MCF 10A (cell line): ENCODE measurements around the gene DYRK4. TPM values are rescaled to one million over a fixed set of nuclear protein-coding genes. Genes with fewer than 3 reads are reported as not detected.

Experiments
- BruUV-seq: library from RNA; stranded (reverse); fragments of 400-500 nt; replicated peaks from 2 replicates; lab custom pipeline; 2021; lab: Mats Ljungman, UMichigan
- CTCF ChIA-PET: fragments of 300-600 bp; sonication (Branson Sonifier 250); formaldehyde crosslinking; extraction: SDS; loops from one replicate; lab custom pipeline; 2021; ENCODE audit warnings: antibody characterized with exemption, inconsistent platforms; lab: Yijun Ruan, JAX
- POLR2A ChIA-PET: fragments of 300-600, 350-650 bp; sonication (Branson Sonifier 250); formaldehyde crosslinking; extraction: SDS; loops from one replicate; lab custom pipeline; 2020; ENCODE audit warnings: antibody characterized with exemption, inconsistent platforms; lab: Yijun Ruan, JAX
- DNase-seq: peaks from one replicate; pipeline ENCODE4 v3.0.0-alpha.2; 2018; ENCODE audit not compliant: unreplicated experiment
- H3K27ac Mint-ChIP-seq: one replicate; pipeline ENCODE4 v1.8.0; 2022; ENCODE audit warnings: mild to moderate bottlenecking, low read depth, mixed read lengths; ENCODE audit not compliant: unreplicated experiment
- H3K27me3 Mint-ChIP-seq: one replicate; pipeline ENCODE4 v1.8.0; 2022; ENCODE audit warnings: mixed read lengths; ENCODE audit not compliant: insufficient read depth, unreplicated experiment
- H3K36me3 Mint-ChIP-seq: one replicate; pipeline ENCODE4 v1.8.0; 2022; ENCODE audit warnings: mild to moderate bottlenecking, moderate library complexity, mixed read lengths; ENCODE audit not compliant: insufficient read depth, unreplicated experiment
- H3K4me1 Mint-ChIP-seq: one replicate; pipeline ENCODE4 v1.8.0; 2022; ENCODE audit warnings: mixed read lengths; ENCODE audit not compliant: insufficient read depth, unreplicated experiment
- H3K4me3 Mint-ChIP-seq: one replicate; pipeline ENCODE4 v1.8.0; 2022; ENCODE audit warnings: mild to moderate bottlenecking, moderate library complexity, mixed read lengths; ENCODE audit not compliant: unreplicated experiment
- H3K9me3 Mint-ChIP-seq: one replicate; pipeline ENCODE4 v1.8.0; 2022; ENCODE audit warnings: mixed read lengths; ENCODE audit not compliant: unreplicated experiment
- CTCF ChIP-seq: fragments of 200-600 bp; IDR thresholded peaks from one replicate; pipeline ENCODE4 v1.8.0; 2022; ENCODE audit warnings: antibody characterized with exemption, mild to moderate bottlenecking; ENCODE audit not compliant: unreplicated experiment
- intact Hi-C: fragments of 100-400 bp; cut with micrococcal nuclease; formaldehyde crosslinking; loops from 2 replicates; pipeline ENCODE4 v1.14.1; 2022
- total RNA-seq: library from RNA; stranded (reverse); gene quantifications from 2 replicates; pipeline ENCODE4 v1.2.3, GENCODE V29; 2022

The DYRK4 gene
- total RNA-seq, 1 experiment from 2014 or later = 77.9 TPM

- DNase-seq = no peak
- POLR2A ChIA-PET = interaction anchor here (0.7 to 1.5 kb wide), 2 partner anchors 12 to 114 kb away, joined by 3 to 6 read pairs; no protein-coding TSS in a partner anchor
- Mint-ChIP-seq H3K36me3 (no peaks in the 10 kb centered on the region), H3K27me3 (no peaks in the 10 kb centered on the region), H3K9me3 (no peaks in the 10 kb centered on the region), H3K4me1 (peaks cover 23% of the 10 kb centered on the region), H3K27ac (no peak overlapping the region), H3K4me3 (no peak overlapping the region)
- intact Hi-C loops = no loop called here
- no TSS peak for BruUV-seq
- TF ChIP-seq CTCF = no peak
- CTCF ChIA-PET = interaction anchor here (0.6 to 1.9 kb wide), 4 partner anchors 114 to 219 kb away, joined by 3 to 9 read pairs (median 4); no protein-coding TSS in a partner anchor
Measured at GRCh38 chr12:4540638-4541037, 21.4 kb upstream of the DYRK4 start.

GRCh38 chr12:4545195-4545594, 16.8 kb upstream of the DYRK4 start:
- no peak overlapping the region for H3K4me3 Mint-ChIP-seq
- H3K4me1 Mint-ChIP-seq = peaks cover 6% of the 10 kb centered on the region
- TF ChIP-seq CTCF = no peak
- H3K36me3 Mint-ChIP-seq = no peaks in the 10 kb centered on the region
- BruUV-seq = no TSS peak
- no peak overlapping the region for H3K27ac Mint-ChIP-seq
- DNase-seq = no peak
- ChIA-PET CTCF (interaction anchor here (1.0 to 1.8 kb wide), 2 partner anchors 11 to 213 kb away, joined by 3 to 8 read pairs; no protein-coding TSS in a partner anchor), POLR2A (no interaction called here)
- intact Hi-C loops = no loop called here
- H3K27me3 Mint-ChIP-seq = no peaks in the 10 kb centered on the region
- H3K9me3 Mint-ChIP-seq = no peaks in the 10 kb centered on the region

- intact Hi-C loops = no loop called here
- DNase-seq = no peak
- H3K4me3 Mint-ChIP-seq = no peak overlapping the region
- H3K27me3 Mint-ChIP-seq = no peaks in the 10 kb centered on the region
- no peak for TF ChIP-seq CTCF
- H3K36me3 Mint-ChIP-seq = peaks cover 9% of the 10 kb centered on the region
- no peak overlapping the region for H3K27ac Mint-ChIP-seq
- H3K4me1 Mint-ChIP-seq = peaks cover 5% of the 10 kb centered on the region
- POLR2A ChIA-PET = interaction anchor here (1.5 to 1.7 kb wide), 2 partner anchors 11 to 14 kb away, joined by 4 to 6 read pairs; partner anchors contain the start of gene RAD51AP1
- no peaks in the 10 kb centered on the region for H3K9me3 Mint-ChIP-seq
- CTCF ChIA-PET = interaction anchor here (1.9 kb wide), 1 partner anchor 206 kb away, joined by 10 read pairs; no protein-coding TSS in a partner anchor
- no TSS peak for BruUV-seq
Measured at GRCh38 chr12:4552191-4552590, 9.8 kb upstream of the DYRK4 start.

GRCh38 chr12:4553943-4554342, 8.1 kb upstream of the DYRK4 start:
- intact Hi-C loops = no loop called here
- no peak for DNase-seq
- Mint-ChIP-seq H3K9me3 (no peaks in the 10 kb centered on the region), H3K4me1 (peaks cover 5% of the 10 kb centered on the region), H3K36me3 (peaks cover 9% of the 10 kb centered on the region), H3K27me3 (no peaks in the 10 kb centered on the region), H3K4me3 (no peak overlapping the region), H3K27ac (no peak overlapping the region)
- CTCF ChIA-PET = no interaction called here
- POLR2A ChIA-PET = interaction anchor here (0.5 to 1.7 kb wide), 3 partner anchors 12 to 128 kb away, joined by 3 to 6 read pairs (median 3); no protein-coding TSS in a partner anchor
- BruUV-seq = no TSS peak
- no peak for TF ChIP-seq CTCF
